Measurements from ENCODE around the gene G6PD. TPM values are rescaled to one million over a fixed set of nuclear protein-coding genes. Genes with fewer than 3 reads are reported as not detected.
A peak's percentile ranks its signal among the peaks of the same experiment; 100 is the strongest.
"Not testable (repeated sequence)": the region's sequence is repeated elsewhere in the genome, so short reads cannot be mapped to it uniquely, and the experiment has no call there.

G6PD gene
- total and polyA plus RNA-seq, 2 donors: 13.9 to 21.0 TPM

GRCh38 chrX:154548028-154548316 lies 1.3 kb upstream of the G6PD start:
- Histone ChIP-seq H3K27ac (ENCODE audit: low read depth in 1 of 2, low read length in 1 of 2) (peak overlapping the region; percentile 90 to 97), H3K4me1 (ENCODE audit: control insufficient read depth in 2 of 2, insufficient read depth in 2 of 2, low read length in 2 of 2) (peaks cover 11 to 28% of the 10 kb centered on the region in 2 donors), H3K4me3 (ENCODE audit: low read length in 2 of 2) (peak overlapping the region; percentile 74 to 88), H3K9me3 (ENCODE audit: control insufficient read depth in 2 of 2, insufficient read depth in 1 of 2, low read length in 1 of 2) (no peaks in the 10 kb centered on the region), H3K36me3 (ENCODE audit: control insufficient read depth in 2 of 2, insufficient read depth in 2 of 2, low read length in 1 of 2) (peaks cover 7 to 12% of the 10 kb centered on the region in 2 donors), H3K27me3 (ENCODE audit: control insufficient read depth in 2 of 2, insufficient read depth in 1 of 2, low read length in 1 of 2) (no peaks in the 10 kb centered on the region)
- WGBS: 1% methylated on average over 9 of the region's 9 CpGs
- DNase-seq (ENCODE audit: low read depth in 6 of 9, low spot score in 9 of 9): no peak

- no peaks in the 10 kb centered on the region for H3K27me3 ChIP-seq (ENCODE audit: control insufficient read depth in 2 of 2, insufficient read depth in 1 of 2, low read length in 1 of 2)
- under 1% methylated on average over 69 of the region's 69 CpGs for WGBS
- peak within 1 kb of the TSS; percentile 90 to 97 for H3K27ac ChIP-seq (ENCODE audit: low read depth in 1 of 2, low read length in 1 of 2)
- H3K4me1 ChIP-seq (ENCODE audit: control insufficient read depth in 2 of 2, insufficient read depth in 2 of 2, low read length in 2 of 2): peaks cover 15 to 33% of the 10 kb centered on the region in 2 donors
- peaks cover 7 to 11% of the 10 kb centered on the region in 2 donors for H3K36me3 ChIP-seq (ENCODE audit: control insufficient read depth in 2 of 2, insufficient read depth in 2 of 2, low read length in 1 of 2)
- DNase-seq (ENCODE audit: low read depth in 6 of 9, low spot score in 9 of 9): peak in 8 of 9 donors; percentile 60 to 94 (median 81)
- peak within 1 kb of the TSS; percentile 74 to 88 for H3K4me3 ChIP-seq (ENCODE audit: low read length in 2 of 2)
- no peaks in the 10 kb centered on the region for H3K9me3 ChIP-seq (ENCODE audit: control insufficient read depth in 2 of 2, insufficient read depth in 1 of 2, low read length in 1 of 2)
Observed at GRCh38 chrX:154547245-154548027, 790 bp upstream of the G6PD start, which contains the start of gene IKBKG. Gene IKBKG (plus strand): TSS chrX:154547620. CDS start chrX:154552003, 4,383 bp downstream.

GRCh38 chrX:154545673-154546274 lies 872 bp downstream of the G6PD start:
- peak overlapping the region; percentile 74 to 88 for H3K4me3 ChIP-seq (ENCODE audit: low read length in 2 of 2)
- H3K36me3 ChIP-seq (ENCODE audit: control insufficient read depth in 2 of 2, insufficient read depth in 2 of 2, low read length in 1 of 2): peaks cover 12 to 17% of the 10 kb centered on the region in 2 donors
- WGBS: 97% methylated on average over 17 of the region's 17 CpGs
- H3K4me1 ChIP-seq (ENCODE audit: control insufficient read depth in 2 of 2, insufficient read depth in 2 of 2, low read length in 2 of 2): peaks cover 15 to 42% of the 10 kb centered on the region in 2 donors
- no peak for DNase-seq (ENCODE audit: low read depth in 6 of 9, low spot score in 9 of 9)
- no peaks in the 10 kb centered on the region for H3K27me3 ChIP-seq (ENCODE audit: control insufficient read depth in 2 of 2, insufficient read depth in 1 of 2, low read length in 1 of 2)
- H3K9me3 ChIP-seq (ENCODE audit: control insufficient read depth in 2 of 2, insufficient read depth in 1 of 2, low read length in 1 of 2): no peaks in the 10 kb centered on the region
- H3K27ac ChIP-seq (ENCODE audit: low read depth in 1 of 2, low read length in 1 of 2): no peak overlapping the region

GRCh38 chrX:154542723-154543424 lies 3.8 kb downstream of the G6PD start:
- peaks cover 12 to 23% of the 10 kb centered on the region in 2 donors for H3K36me3 ChIP-seq (ENCODE audit: control insufficient read depth in 2 of 2, insufficient read depth in 2 of 2, low read length in 1 of 2)
- no peaks in the 10 kb centered on the region for H3K27me3 ChIP-seq (ENCODE audit: control insufficient read depth in 2 of 2, insufficient read depth in 1 of 2, low read length in 1 of 2)
- DNase-seq (ENCODE audit: low read depth in 6 of 9, low spot score in 9 of 9): peak in 1 of 9 donors; percentile 41
- peaks cover 15 to 33% of the 10 kb centered on the region in 2 donors for H3K4me1 ChIP-seq (ENCODE audit: control insufficient read depth in 2 of 2, insufficient read depth in 2 of 2, low read length in 2 of 2)
- 20% methylated on average over 20 of the region's 20 CpGs for WGBS
- no peaks in the 10 kb centered on the region for H3K9me3 ChIP-seq (ENCODE audit: control insufficient read depth in 2 of 2, insufficient read depth in 1 of 2, low read length in 1 of 2)
- H3K27ac ChIP-seq (ENCODE audit: low read depth in 1 of 2, low read length in 1 of 2): peak overlapping the region; percentile 43 to 60
- no peak overlapping the region for H3K4me3 ChIP-seq (ENCODE audit: low read length in 2 of 2)

- no peaks in the 10 kb centered on the region for H3K9me3 ChIP-seq (ENCODE audit: control insufficient read depth in 2 of 2, insufficient read depth in 1 of 2, low read length in 1 of 2)
- peaks cover 15 to 33% of the 10 kb centered on the region in 2 donors for H3K4me1 ChIP-seq (ENCODE audit: control insufficient read depth in 2 of 2, insufficient read depth in 2 of 2, low read length in 2 of 2)
- peaks cover 12 to 23% of the 10 kb centered on the region in 2 donors for H3K36me3 ChIP-seq (ENCODE audit: control insufficient read depth in 2 of 2, insufficient read depth in 2 of 2, low read length in 1 of 2)
- no peak for DNase-seq (ENCODE audit: low read depth in 6 of 9, low spot score in 9 of 9)
- H3K27ac ChIP-seq (ENCODE audit: low read depth in 1 of 2, low read length in 1 of 2): peak overlapping the region; percentile 32 to 43
- WGBS: 53% methylated on average over 12 of the region's 12 CpGs
- no peaks in the 10 kb centered on the region for H3K27me3 ChIP-seq (ENCODE audit: control insufficient read depth in 2 of 2, insufficient read depth in 1 of 2, low read length in 1 of 2)
- no peak overlapping the region for H3K4me3 ChIP-seq (ENCODE audit: low read length in 2 of 2)
Observed at GRCh38 chrX:154541896-154542722, 4.5 kb downstream of the G6PD start.

GRCh38 chrX:154541589-154541895 lies 5.1 kb downstream of the G6PD start:
- H3K27me3 ChIP-seq (ENCODE audit: control insufficient read depth in 2 of 2, insufficient read depth in 1 of 2, low read length in 1 of 2): no peaks in the 10 kb centered on the region
- WGBS: 76% methylated on average over 5 of the region's 5 CpGs

GRCh38 chrX:154540897-154541535 lies 5.6 kb downstream of the G6PD start:
- no peak overlapping the region for H3K4me3 ChIP-seq (ENCODE audit: low read length in 2 of 2)
- no peak overlapping the region for H3K27ac ChIP-seq (ENCODE audit: low read depth in 1 of 2, low read length in 1 of 2)
- WGBS: 97% methylated on average over 19 of the region's 19 CpGs
- H3K27me3 ChIP-seq (ENCODE audit: control insufficient read depth in 2 of 2, insufficient read depth in 1 of 2, low read length in 1 of 2): no peaks in the 10 kb centered on the region
- H3K9me3 ChIP-seq (ENCODE audit: control insufficient read depth in 2 of 2, insufficient read depth in 1 of 2, low read length in 1 of 2): no peaks in the 10 kb centered on the region
- no peak for DNase-seq (ENCODE audit: low read depth in 6 of 9, low spot score in 9 of 9)
- H3K36me3 ChIP-seq (ENCODE audit: control insufficient read depth in 2 of 2, insufficient read depth in 2 of 2, low read length in 1 of 2): peaks cover 13 to 23% of the 10 kb centered on the region in 2 donors
- peaks cover 13 to 28% of the 10 kb centered on the region in 2 donors for H3K4me1 ChIP-seq (ENCODE audit: control insufficient read depth in 2 of 2, insufficient read depth in 2 of 2, low read length in 2 of 2)

More at GRCh38 chrX:154541589-154541895, 5.1 kb downstream of the G6PD start:
- Histone ChIP-seq H3K4me1 (ENCODE audit: control insufficient read depth in 2 of 2, insufficient read depth in 2 of 2, low read length in 2 of 2) (peaks cover 15 to 33% of the 10 kb centered on the region in 2 donors), H3K27ac (ENCODE audit: low read depth in 1 of 2, low read length in 1 of 2) (no peak overlapping the region), H3K36me3 (ENCODE audit: control insufficient read depth in 2 of 2, insufficient read depth in 2 of 2, low read length in 1 of 2) (peaks cover 12 to 23% of the 10 kb centered on the region in 2 donors), H3K9me3 (ENCODE audit: control insufficient read depth in 2 of 2, insufficient read depth in 1 of 2, low read length in 1 of 2) (no peaks in the 10 kb centered on the region), H3K4me3 (ENCODE audit: low read length in 2 of 2) (no peak overlapping the region)
- no peak for DNase-seq (ENCODE audit: low read depth in 6 of 9, low spot score in 9 of 9)

GRCh38 chrX:154540365-154540764 lies 6.3 kb downstream of the G6PD start:
- not testable (repeated sequence) for H3K27ac ChIP-seq (ENCODE audit: low read depth in 1 of 2, low read length in 1 of 2); H3K4me3 ChIP-seq (ENCODE audit: low read length in 2 of 2); DNase-seq (ENCODE audit: low read depth in 6 of 9, low spot score in 9 of 9); H3K9me3 ChIP-seq (ENCODE audit: control insufficient read depth in 2 of 2, insufficient read depth in 1 of 2, low read length in 1 of 2); H3K27me3 ChIP-seq (ENCODE audit: control insufficient read depth in 2 of 2, insufficient read depth in 1 of 2, low read length in 1 of 2)
- WGBS: 95% methylated on average over 7 of the region's 7 CpGs
- peaks cover 20 to 26% of the 10 kb centered on the region in 2 donors for H3K36me3 ChIP-seq (ENCODE audit: control insufficient read depth in 2 of 2, insufficient read depth in 2 of 2, low read length in 1 of 2)
- H3K4me1 ChIP-seq (ENCODE audit: control insufficient read depth in 2 of 2, insufficient read depth in 2 of 2, low read length in 2 of 2): peaks cover 10 to 25% of the 10 kb centered on the region in 2 donors
